Limb (tissue), 2 donors: ENCODE data around the gene P3H4.
A peak's percentile ranks its signal among the peaks of the same experiment; 100 is the strongest.

Source experiments
- DNase-seq, 2 donors: peaks; one replicate each; pipeline ENCODE4 v3.0.0-alpha.2; 2016; ENCODE audit errors: extremely low spot score in 2 of 2

The P3H4 gene

DNA sequence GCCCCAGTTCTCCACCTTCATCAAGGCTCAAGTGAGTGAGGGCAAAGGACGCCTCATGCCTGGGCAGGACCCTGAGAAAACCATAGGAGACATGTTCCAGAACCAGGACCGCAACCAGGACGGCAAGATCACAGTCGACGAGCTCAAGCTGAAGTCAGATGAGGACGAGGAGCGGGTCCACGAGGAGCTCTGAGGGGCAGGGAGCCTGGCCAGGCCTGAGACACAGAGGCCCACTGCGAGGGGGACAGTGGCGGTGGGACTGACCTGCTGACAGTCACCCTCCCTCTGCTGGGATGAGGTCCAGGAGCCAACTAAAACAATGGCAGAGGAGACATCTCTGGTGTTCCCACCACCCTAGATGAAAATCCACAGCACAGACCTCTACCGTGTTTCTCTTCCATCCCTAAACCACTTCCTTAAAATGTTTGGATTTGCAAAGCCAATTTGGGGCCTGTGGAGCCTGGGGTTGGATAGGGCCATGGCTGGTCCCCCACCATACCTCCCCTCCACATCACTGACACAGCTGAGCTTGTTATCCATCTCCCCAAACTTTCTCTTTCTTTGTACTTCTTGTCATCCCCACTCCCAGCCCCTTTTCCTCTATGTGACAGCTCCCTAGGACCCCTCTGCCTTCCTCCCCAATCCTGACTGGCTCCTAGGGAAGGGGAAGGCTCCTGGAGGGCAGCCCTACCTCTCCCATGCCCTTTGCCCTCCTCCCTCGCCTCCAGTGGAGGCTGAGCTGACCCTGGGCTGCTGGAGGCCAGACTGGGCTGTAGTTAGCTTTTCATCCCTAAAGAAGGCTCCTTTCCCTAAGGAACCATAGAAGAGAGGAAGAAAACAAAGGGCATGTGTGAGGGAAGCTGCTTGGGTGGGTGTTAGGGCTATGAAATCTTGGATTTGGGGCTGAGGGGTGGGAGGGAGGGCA, 10.7 kb upstream of the P3H4 start:
- DNase-seq: no peak

DNA sequence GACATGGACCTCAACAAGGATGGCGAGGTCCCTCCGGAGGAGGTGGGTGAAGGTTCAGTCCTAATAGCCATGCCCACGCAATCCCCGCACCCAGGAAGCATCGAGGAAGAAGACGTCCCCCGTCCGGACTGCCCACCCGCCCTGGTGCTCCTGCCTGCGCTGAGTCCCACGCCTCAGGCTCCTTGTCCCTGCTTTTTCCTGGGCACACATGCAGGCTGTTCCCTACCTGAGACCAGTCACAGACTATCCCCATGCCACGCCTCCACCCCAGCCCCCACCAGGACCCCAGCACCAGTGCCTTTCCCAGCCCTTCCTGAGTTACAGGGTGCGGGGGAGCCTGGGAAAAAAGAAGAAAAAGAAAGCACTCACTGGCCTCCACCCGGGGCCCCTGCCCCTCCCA, 10.0 kb upstream of the P3H4 start:
- no peak for DNase-seq

DNA sequence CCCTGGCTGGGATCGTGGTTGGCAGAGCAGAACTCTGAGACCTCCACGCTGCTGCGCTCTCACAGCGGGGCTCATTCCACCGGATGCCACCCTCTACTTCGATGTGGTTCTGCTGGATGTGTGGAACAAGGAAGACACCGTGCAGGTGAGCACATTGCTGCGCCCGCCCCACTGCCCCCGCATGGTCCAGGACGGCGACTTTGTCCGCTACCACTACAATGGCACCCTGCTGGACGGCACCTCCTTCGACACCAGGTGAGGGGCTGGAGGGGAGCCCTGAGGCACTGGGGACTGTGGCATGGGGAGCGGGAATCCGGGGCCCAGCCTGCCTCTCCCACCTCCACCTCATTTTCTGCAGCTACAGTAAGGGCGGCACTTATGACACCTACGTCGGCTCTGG, 6.3 kb upstream of the P3H4 start:
- DNase-seq: no peak

DNA sequence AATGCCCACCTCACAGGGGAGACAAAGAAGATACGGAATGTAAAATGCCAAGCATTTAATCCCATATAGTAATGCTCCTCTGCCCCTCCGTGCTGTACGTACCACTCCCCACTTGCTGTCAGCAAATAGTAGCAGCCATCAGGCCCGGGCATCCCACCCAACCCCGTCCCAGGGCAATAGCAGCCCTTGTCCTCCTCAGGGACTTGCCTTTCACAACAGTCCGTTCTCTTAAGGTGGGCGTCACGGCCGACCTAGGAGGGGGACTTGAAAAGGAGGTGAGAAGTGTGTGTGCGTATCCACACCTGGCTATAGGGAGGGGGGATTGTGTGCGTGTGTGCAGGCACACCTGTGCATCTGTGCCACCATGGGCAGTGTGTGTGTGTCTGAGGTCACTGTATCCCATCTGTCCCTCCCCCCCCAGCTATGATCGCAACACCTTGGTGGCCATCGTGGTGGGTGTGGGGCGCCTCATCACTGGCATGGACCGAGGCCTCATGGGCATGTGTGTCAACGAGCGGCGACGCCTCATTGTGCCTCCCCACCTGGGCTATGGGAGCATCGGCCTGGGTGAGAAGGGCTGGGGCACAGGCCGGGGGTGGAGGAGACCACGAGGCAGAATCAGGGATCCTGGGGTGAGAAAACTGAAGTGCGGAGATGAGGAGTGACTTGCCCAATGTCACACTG, 5.0 kb upstream of the P3H4 start:
- DNase-seq: no peak

DNA sequence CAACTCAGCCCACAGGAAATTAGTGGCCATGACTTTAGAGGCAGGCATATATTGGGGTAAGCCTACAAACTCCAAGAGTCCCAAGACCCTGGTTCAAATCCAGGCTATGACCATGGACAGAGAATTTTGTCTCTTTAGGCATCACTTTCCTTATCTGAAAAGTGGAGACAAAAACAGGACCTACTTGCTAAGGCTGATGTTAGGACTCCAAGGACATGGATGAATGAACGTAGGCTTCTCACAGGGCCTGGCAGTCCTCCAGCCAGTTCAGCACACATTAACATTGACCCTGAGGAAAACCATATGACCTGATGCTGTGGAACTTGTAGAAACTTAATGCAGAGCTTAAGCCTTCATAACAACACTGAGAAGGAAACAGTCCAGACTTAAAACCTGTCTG, 2.4 kb upstream of the P3H4 start:
- DNase-seq: no peak

DNA sequence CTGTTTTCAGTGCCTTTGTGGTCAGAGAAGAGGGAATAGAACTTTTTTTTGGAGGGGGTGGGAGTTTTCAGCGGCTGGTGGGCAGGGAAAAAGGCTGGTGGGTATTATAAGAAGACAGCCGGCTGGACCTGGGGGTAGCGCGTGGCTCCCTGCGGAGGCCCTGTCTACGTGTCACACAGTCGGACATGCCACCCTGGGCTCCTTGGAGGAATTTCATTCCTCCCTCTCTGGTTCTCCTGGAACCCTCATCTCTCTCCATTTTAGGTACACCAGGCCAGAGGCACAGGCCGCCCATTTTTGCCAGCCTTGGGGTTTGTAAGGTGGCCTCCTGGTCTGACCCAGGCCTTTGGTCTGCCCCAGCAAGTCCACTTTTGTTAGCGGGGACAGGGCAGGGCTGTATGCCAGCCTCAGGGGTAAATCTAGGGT, 2.0 kb upstream of the P3H4 start:
- DNase-seq: no peak

DNA sequence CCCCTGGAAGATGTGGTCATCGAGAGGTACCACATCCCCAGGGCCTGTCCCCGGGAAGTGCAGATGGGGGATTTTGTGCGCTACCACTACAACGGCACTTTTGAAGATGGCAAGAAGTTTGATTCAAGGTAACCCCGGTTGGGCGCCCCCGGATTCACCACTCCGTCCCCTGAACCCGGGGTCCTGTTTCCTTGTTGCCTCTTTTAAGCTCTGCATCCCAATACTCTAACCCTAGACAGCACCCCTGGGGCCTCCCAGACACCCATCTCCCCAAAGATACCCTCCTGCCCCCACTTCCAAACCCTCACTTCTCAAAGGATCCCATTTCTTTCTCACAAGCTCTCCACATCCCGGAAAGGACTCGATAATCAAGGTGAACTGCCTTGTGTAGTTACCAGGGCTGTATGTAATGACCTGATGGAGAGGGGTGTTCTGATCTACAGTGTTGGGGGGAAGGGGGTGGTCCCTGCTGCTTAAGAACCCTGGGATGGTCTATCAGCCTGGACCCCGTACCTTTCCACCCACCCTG, 1.5 kb upstream of the P3H4 start:
- DNase-seq: no peak

DNA sequence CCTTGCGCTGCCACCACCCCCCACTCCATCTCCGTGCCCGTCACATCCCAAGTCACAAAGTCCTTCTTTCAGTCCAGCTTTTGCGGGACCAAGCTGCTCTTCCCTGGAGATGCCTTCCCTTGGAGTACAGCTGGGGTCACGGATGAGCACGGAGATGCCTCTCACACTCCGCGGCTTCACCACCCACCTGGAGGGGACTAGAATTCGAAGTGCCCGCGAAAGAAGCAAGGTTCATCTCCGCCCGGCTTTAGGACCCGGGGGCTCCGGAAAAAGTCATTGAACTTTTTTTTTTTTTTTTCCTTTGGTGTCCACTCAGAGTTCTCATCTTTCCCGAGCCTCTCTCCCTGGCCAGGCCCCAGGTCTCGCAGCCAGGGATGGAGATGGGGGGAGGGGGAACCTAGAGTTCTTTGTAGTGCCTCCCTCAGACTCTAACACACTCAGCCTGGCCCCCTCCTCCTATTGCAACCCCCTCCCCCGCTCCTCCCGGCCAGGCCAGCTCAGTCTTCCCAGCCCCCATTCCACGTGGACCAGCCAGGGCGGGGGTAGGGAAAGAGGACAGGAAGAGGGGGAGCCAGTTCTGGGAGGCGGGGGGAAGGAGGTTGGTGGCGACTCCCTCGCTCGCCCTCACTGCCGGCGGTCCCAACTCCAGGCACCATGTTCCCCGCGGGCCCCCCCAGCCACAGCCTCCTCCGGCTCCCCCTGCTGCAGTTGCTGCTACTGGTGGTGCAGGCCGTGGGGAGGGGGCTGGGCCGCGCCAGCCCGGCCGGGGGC, 817 bp upstream of the P3H4 start, which contains the start of gene FKBP10:
Gene FKBP10 (plus strand): TSS at position 624 of the 771 bp plus-strand sequence. CDS start 31 bp downstream, at position 655.
- peak; percentile 89 to 94 for DNase-seq

DNA sequence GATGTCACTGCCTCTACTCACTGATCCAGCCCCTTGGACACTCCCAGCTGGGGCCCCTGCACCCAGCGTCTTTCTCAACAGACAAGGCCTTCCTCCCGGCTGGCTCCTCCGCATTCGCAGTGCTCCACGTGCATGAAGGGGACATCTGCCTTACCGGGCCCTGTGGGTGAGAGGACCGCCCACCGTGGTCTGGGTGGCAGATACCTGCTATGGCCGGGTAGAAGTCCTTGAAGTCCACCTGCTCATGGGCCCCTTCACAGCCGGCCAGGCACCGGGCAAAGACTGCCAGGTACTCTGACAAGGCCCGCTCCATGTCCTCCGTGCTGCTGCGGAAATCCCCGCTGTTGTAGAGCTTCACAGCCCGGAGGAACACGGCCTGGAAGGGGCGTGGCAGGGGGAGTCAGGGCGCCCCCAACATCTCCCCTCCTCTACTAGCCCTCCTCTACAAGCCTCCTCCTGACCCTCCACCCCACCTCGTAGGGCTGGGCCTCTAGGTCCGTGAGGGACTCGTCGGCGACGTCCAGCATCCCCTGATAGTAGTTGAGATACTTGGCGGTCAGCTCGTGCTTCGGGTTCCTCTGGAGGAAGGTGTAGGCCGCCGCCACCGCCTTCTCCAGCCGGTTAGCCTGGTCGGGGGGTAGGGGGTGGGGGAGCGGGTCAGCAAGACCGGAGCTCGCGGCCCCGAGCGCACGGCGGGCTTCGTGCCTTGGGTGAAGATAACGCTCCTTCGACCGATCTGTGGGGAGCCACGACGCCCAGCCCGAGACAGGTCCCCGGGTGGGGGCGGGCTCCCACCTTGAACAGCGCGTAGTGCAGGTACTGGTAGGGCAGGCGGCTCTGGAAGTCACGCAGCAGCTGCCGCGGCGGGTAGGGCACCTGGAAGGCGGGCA, 845 bp downstream of the P3H4 start:
- no peak for DNase-seq

DNA sequence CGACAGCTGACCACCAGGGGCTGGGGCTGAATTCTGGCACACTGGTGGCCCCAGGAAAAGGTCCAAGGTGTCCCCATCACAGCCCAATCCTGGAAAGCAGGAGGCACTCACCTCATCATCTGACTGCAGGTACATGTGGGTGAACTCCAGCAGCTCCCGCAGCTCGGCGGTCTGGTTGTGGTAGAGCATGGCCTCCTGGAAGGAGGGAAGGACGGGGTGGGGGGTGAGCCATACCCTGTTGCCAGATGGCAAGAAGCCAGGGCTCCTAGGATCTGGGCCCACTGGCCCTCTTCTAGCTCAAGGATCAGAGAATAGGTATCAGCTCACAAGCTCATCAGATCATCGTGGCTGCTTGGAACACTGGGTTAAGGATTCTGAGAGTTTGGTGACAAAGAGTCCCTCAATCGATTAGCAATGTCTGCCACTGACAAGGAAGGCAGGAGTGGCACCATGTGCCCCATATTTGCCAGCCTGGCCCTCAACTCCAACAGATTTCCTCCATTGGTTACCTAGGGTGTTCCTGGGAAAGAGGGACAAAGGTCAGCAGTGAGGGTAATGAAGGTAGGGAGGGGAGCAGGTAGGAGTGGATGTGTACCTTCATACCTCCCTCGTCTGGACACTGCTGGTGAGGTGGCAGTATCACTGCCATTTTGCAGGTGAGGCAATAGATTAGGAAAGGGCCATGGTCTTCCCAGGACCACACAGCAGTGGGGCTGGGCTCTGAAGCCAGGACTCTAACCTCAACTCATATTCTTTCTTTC, 4.9 kb downstream of the P3H4 start:
- DNase-seq: no peak

DNA sequence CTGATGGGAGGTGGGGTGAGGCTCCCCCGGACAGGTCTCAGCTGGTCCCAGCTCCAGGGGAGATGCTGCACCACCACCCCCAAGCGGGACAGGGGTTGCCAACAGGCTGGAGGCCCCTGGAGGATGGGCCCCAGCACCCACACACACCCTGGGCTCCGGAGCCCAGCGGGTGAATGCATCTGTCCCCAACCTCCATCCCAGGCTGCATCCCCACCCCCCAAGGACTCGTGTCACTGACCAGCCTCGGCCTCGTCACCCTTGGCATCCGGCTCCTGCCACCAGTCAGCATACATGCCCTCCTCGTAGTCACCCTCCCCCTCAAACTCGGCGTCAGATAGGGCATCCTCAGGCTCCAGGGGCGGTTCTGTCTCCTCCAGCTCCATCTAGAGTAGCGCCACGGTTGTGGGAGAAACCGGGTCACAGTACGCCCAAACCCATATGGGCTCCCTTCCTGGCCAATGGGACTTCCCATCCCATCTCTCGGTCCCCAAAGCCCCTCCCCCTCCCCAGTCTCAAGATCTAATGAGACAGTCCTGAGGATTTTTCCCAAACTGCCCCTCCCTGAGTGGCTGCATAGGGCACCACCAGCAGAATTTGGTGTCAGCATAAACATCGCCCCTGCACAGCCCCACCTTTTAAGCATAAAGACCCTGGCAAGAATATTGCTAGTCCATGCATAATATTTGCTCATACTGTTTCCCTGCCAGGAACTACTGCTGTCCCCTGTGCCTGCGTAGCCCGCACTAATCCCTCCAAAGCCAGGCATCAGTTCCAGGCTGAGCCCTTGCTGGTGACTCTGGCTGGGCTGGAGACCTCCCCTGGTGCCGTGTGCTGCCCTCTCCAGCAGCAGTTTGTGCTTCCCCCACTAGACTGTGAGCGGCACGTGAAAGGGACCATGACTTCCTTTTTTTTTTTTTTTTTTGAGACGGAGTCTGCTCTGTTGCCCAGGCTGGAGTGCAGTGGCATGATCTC, 8.4 kb downstream of the P3H4 start:
- no peak for DNase-seq

DNA sequence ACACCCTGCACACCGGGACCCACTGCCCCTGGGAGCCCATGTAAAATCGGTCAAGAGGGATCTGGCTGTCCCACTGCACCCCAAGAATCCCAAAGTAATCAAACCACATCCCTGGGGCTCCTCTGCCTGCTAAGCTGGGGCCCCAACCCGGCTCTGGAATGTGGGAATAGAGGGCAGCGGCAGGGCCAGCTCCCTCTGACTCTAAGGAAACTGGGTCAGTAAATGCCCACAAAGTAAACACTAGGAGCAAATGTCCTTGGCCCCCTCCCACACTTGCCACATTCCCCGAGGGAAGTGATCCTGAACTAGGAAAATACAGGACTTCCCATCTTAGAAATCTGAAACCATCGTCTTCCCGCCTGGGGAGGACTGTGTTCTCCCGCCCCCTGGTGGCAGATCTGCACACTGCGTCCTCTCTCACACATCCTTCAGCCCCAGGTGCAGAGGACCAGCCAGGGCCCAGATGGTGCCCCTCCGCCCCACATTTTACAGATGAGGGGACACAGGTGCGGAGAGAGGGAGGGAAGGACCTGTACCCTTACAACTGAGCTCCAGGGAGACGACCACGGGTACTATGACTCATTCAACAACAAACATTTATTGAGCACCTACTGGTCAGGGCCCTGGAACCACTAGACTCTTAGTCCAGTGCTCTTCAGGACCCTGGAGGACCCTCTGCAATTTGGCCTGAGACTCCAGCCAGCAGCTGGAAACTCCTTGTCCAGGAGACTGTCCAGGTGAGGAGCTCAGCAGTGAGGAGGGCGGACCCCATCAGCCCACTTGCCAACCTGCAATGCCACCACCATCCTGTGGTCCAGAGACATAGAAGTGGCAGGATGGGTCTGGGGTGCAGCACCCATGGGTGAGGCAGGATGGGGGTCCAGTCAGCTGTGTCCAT, 10.1 kb downstream of the P3H4 start:
- peak; percentile 80 to 90 for DNase-seq

DNA sequence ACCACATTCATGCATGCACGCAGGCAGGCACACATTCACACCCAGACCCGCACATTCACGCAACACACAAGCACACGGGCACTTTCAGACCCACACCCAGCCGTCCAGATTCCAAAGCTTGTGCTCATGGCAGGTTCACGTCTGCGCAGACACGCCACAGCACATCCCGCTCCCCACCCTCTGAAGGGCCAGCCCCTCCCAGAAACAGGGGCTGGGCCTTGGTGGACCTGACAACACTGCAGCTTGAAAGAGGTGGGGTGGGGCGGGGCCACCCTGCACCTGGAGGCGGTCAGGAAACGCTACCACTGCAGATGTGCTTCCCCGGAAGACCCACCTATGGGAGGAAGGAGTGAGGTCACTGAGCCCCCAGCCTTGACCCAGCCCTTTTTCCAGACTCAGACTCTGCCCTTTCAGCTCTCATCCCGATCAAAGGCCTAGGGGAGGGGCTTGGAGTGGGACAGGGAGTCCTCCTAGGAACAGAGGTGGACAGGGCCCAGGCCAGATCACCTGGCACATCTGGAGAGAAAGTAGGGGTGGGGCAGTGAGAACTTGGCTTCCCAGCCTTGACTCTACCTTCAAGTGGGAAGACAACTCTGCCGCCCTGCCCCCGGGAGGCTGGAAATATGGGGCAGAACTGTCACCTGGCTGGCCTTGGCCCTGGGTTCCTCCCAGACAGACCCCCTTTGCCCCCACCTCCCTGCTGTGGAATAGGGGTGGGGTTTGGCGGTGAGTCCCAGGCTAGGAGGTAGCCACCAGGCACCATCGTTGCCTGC, 11.0 kb downstream of the P3H4 start:
- peak in 1 of 2 donors; percentile 65 for DNase-seq

DNA sequence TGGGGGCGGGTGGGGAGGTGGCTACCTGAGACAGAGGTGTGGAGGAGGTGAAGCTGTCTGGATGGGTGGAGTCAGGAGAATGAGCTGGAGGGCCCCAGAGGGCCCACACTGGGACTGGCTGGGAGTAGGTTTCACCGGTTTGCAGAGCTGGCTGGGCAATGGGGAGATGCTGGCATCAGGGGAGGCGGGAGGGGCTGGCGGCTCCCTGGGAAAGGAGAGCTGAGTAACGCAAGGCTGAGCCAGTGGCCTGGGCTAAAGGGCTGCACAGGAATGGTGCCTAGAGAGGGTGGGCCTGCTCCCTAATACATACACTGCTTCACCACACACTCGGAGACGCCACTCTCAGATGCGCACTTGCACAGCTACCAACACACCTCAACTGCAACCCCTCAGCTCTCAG, 12.4 kb downstream of the P3H4 start:
- DNase-seq: no peak

DNA sequence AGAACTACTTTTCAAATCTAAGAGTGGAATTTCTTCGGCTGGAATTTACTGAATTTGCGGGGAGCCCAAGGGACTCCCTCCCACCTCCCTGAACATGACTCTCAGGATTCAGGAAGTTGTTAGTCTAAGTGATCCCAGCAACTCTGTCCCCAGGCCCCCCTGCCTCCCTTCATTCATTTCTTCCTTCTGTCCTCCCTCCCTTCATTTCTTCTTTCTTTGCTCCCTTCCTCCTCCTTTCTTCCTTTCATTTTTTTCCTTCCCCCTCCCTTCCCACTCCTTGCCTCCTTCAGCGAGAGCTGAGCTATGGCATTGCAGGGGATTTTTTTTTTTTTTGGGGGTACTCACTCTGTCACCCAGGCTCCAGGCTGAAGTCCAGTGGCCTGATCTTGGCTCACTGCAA, 14.4 kb downstream of the P3H4 start:
- no peak for DNase-seq

DNA sequence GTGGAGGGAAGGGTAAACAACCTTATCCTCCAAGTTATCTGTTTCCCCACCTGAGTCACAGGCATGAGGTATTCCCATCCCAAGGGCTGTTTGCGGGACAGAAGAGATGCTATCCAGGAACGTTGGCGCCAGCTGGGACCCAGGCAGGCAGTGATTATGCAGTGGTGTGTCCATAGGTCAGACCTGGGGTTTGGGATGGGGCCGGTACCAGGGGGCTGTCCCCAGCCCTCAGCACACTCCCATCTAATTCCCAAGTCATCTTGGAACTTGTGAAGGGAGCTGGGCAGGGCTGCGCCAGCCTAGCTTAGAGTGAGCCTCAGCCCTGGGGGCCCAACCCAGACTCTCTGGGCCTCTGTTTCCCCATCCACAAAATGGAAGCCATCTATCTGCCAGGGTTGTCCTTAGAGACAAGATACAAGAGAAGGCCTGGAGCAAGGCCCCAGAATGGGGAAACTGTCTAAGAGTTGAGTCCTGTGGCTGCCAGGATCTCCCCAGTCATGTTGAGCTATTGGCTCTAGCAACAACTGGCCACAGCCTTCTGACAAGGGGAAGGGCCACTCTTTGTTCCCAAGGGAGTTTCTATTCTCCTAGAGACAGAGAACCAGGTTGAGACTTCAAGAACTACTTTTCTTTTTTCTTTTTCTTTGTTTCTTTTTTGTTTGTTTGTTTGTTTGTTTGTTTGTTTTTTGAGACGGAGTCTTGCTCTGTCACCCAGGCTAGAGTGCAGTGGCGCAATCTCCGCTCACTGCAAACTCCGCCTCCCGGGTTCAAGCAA, 15.4 kb downstream of the P3H4 start:
- no peak for DNase-seq
